Measurements from ENCODE around the gene GLIS2. TPM values are rescaled to one million over a fixed set of nuclear protein-coding genes. Genes with fewer than 3 reads are reported as not detected.

GLIS2 gene
- total RNA-seq, 1 donor from 2014 or later: 17.4 TPM

DNA sequence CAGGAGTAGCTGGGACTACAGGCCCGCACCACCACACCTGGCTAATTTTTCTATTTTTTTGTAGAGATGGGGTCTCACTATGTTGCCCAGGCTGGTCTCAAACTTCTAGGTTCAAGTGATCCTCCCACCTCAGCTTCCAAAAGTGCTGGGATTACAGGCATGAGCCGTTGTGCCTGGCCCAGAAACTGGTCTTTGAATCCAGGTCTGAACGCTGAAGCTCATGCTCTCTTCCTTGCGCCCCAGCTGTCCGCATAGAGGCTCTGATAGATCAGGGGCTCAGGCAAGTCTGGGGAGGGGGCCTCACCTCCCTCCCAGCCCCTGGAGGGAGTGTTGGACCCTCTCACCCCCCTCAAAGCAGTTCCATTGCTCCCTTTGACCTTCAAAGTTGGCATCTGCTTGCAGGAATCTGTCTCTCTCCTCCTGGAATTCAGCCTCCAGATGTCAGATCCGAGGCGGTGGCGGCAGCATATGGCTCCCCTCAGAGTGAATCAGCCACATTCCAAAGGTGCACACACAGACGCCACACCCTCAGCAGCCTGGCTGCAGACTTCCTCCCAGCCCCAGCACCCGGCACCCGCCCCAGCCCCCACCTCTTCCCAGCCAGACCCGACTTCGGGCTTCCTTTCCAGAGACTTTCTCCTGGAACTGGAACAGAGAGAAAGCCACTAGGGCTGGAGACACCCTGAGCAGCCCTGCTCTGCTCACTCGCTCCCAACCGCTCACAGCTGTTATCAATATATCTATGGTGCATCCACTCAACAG lies 16.9 kb upstream of the GLIS2 start:
- Mint-ChIP-seq H3K4me1 (peaks cover 15% of the 10 kb centered on the region), H3K4me3 (no peak overlapping the region), H3K9me3 (no peaks in the 10 kb centered on the region), H3K27ac (ENCODE audit: unreplicated experiment) (peak overlapping the region; percentile 35), H3K36me3 (ENCODE audit: low read depth) (no peaks in the 10 kb centered on the region), H3K27me3 (ENCODE audit: low read depth) (no peaks in the 10 kb centered on the region)
- no peak for DNase-seq (ENCODE audit: low read depth, low spot score)
- TF ChIP-seq, protein P1, sequence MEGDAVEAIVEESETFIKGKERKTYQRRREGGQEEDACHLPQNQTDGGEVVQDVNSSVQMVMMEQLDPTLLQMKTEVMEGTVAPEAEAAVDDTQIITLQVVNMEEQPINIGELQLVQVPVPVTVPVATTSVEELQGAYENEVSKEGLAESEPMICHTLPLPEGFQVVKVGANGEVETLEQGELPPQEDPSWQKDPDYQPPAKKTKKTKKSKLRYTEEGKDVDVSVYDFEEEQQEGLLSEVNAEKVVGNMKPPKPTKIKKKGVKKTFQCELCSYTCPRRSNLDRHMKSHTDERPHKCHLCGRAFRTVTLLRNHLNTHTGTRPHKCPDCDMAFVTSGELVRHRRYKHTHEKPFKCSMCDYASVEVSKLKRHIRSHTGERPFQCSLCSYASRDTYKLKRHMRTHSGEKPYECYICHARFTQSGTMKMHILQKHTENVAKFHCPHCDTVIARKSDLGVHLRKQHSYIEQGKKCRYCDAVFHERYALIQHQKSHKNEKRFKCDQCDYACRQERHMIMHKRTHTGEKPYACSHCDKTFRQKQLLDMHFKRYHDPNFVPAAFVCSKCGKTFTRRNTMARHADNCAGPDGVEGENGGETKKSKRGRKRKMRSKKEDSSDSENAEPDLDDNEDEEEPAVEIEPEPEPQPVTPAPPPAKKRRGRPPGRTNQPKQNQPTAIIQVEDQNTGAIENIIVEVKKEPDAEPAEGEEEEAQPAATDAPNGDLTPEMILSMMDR (conservative IDR thresholded peaks at IDR 0.05): no peak

GRCh38 chr16:4301177-4301576 lies 14.7 kb upstream of the GLIS2 start:
- Mint-ChIP-seq H3K4me1 (peaks cover 19% of the 10 kb centered on the region), H3K36me3 (ENCODE audit: low read depth) (no peaks in the 10 kb centered on the region), H3K4me3 (no peak overlapping the region), H3K27me3 (ENCODE audit: low read depth) (no peaks in the 10 kb centered on the region), H3K9me3 (no peaks in the 10 kb centered on the region), H3K27ac (ENCODE audit: unreplicated experiment) (no peak overlapping the region)
- no peak for DNase-seq (ENCODE audit: low read depth, low spot score)
- TF ChIP-seq, protein P1 (conservative IDR thresholded peaks at IDR 0.05): no peak

DNA sequence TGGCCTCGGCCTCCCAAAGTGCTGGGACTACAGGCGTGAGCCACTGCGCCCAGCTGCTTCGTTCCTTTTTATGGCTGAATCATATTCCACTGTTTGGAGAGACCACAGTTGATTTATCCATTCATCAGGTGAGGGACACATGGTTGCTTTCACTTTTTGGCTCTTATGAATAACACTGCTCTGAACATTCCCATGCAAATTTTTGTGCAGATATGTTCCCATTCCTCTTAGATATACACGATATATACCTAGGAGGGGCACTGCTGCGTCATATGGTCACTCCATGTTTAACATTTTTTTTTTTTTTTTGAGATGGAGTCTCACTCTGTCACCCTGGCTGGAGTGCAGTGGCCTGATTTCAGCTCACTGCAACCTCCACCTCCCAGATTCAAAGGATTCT lies 13.9 kb upstream of the GLIS2 start:
- no peaks in the 10 kb centered on the region for H3K9me3 Mint-ChIP-seq
- TF ChIP-seq, protein P1 (conservative IDR thresholded peaks at IDR 0.05): no peak
- peaks cover 27% of the 10 kb centered on the region for H3K4me1 Mint-ChIP-seq
- H3K27ac Mint-ChIP-seq (ENCODE audit: unreplicated experiment): no peak overlapping the region
- no peaks in the 10 kb centered on the region for H3K27me3 Mint-ChIP-seq (ENCODE audit: low read depth)
- H3K4me3 Mint-ChIP-seq: no peak overlapping the region
- H3K36me3 Mint-ChIP-seq (ENCODE audit: low read depth): no peaks in the 10 kb centered on the region
- no peak for DNase-seq (ENCODE audit: low read depth, low spot score)

GRCh38 chr16:4303973-4304372 lies 11.9 kb upstream of the GLIS2 start:
- no peak for DNase-seq (ENCODE audit: low read depth, low spot score)
- no peaks in the 10 kb centered on the region for H3K9me3 Mint-ChIP-seq
- H3K4me3 Mint-ChIP-seq: peak overlapping the region; percentile 78
- H3K27me3 Mint-ChIP-seq (ENCODE audit: low read depth): no peaks in the 10 kb centered on the region
- H3K4me1 Mint-ChIP-seq: peaks cover 27% of the 10 kb centered on the region
- no peaks in the 10 kb centered on the region for H3K36me3 Mint-ChIP-seq (ENCODE audit: low read depth)
- TF ChIP-seq, protein P1 (conservative IDR thresholded peaks at IDR 0.05): no peak
- peak overlapping the region; percentile 94 for H3K27ac Mint-ChIP-seq (ENCODE audit: unreplicated experiment)

DNA sequence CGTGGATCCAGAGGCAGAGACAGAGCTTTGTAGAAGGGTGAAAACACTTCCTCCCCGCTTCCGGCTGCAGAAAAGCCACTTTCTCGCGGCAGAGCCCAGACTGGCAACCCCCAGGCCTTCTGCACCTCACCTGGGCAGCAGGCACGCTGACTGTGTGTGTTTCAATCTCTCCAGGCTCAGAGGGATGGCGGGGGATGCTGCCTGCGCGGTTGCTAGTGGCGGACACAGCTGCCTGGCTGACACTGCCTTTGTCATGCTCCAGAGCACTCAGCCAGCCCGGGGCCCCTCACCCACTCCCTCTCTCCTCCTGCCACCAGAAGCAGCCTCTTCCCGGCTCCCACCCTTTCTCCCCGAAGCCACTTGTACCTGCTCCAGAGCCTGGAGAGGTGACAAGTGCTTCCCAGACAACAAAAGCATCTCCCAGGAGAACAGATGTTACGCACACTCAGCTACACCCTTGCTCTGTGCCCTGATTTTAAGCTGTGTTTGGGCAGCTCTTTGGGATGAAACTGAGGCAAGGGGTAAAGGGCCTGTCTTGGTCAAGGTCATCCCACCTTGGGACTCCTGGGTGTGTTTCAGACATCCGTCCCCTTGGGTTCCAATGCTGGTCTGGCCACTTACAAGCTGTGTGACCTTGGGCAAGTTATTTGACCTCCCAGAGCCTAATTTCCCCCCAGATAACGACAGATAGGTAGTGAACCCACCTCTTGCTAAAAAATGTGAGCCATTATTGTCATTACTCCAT lies 9.2 kb upstream of the GLIS2 start:
- Mint-ChIP-seq H3K36me3 (ENCODE audit: low read depth) (no peaks in the 10 kb centered on the region), H3K27ac (ENCODE audit: unreplicated experiment) (peak overlapping the region; percentile 98), H3K4me3 (peak overlapping the region; percentile 89), H3K9me3 (no peaks in the 10 kb centered on the region), H3K27me3 (ENCODE audit: low read depth) (no peaks in the 10 kb centered on the region), H3K4me1 (peaks cover 23% of the 10 kb centered on the region)
- no peak for DNase-seq (ENCODE audit: low read depth, low spot score)
- TF ChIP-seq, protein P1 (conservative IDR thresholded peaks at IDR 0.05): no peak

Data from neural crest cell (in vitro differentiated cells).